Measurements from ENCODE around the gene TRAF4. TPM values are rescaled to one million over a fixed set of nuclear protein-coding genes. Genes with fewer than 3 reads are reported as not detected.

Gene TRAF4
- total and polyA plus RNA-seq, 10 of the 15 experiments (the other 5 are each of a cell fraction or from before 2014, with no cell fraction given): 3.7 to 197 (median 66.4) TPM

GRCh38 chr17:28783161-28783560 is 39.4 kb downstream of the TRAF4 start:
- Histone ChIP-seq H3K9me3 (replicated peaks; ENCODE audit: control insufficient read depth, insufficient read depth, low read length) (no peaks in the 10 kb centered on the region), H4K20me1 (ENCODE audit: control insufficient read depth, insufficient read depth) (no peaks in the 10 kb centered on the region), H3K4me3 (no peak overlapping the region), H3K27me3 (replicated peaks in 1 of 2; ENCODE audit: control insufficient read depth in 2 of 2, insufficient read depth in 2 of 2, low read length in 1 of 2) (no peaks in the 10 kb centered on the region), H3K27ac (ENCODE audit: control insufficient read depth, insufficient read depth) (no peak overlapping the region), H3K36me3 (ENCODE audit: control insufficient read depth in 2 of 2, insufficient read depth in 2 of 2, low read length in 1 of 2) (no peaks in the 10 kb centered on the region), H2AFZ (ENCODE audit: control insufficient read depth, low read depth, low read length) (no peak overlapping the region), H3K4me2 (ENCODE audit: control insufficient read depth, insufficient read depth) (no peak overlapping the region), H3K4me1 (ENCODE audit: control insufficient read depth, insufficient read depth, low read length) (no peaks in the 10 kb centered on the region), H3K9ac (ENCODE audit: control insufficient read depth, insufficient read depth, low read length) (no peak overlapping the region), H3K79me2 (ENCODE audit: control insufficient read depth, insufficient read depth, low read length) (no peaks in the 10 kb centered on the region; the same call in 1 of the 2 replicates)
- ChIA-PET SMC1A (ENCODE audit: uncharacterized antibody, unreplicated experiment) (interaction anchor here (1.2 to 1.4 kb wide), 2 partner anchors 10 to 44 kb away, joined by 3 to 4 read pairs; no protein-coding TSS in a partner anchor), POLR2A (interaction anchor here (0.7 kb wide), 2 partner anchors 17 to 27 kb away, joined by 3 to 5 read pairs; no protein-coding TSS in a partner anchor), RAD21 (ENCODE audit: unreplicated experiment) (no interaction called here), CTCF (interaction anchor here (1.0 to 3.7 kb wide), 2 partner anchors 9 to 19 kb away, joined by 3 to 14 read pairs; no protein-coding TSS in a partner anchor)
- ATAC-seq (no peak), FAIRE-seq (no peak), DNase-seq (ENCODE audit: low read depth, low spot score) (no peak)
- BruUV-seq (replicated peaks): no TSS peak
- intact Hi-C loops (cut with micrococcal nuclease; ENCODE audit: unreplicated experiment): loop anchor here (10.0 kb wide), 1 partner anchor 52 kb away; no protein-coding TSS in a partner anchor
- TF ChIP-seq EZH2 (IDR thresholded peaks at IDR 0.05; ENCODE audit: borderline replicate concordance, control insufficient read depth, low read depth, low read length) (no peak), PRDM15 (CRISPR knock-in tag; IDR thresholded peaks at IDR 0.05) (no peak), PML (IDR thresholded peaks at IDR 0.05; ENCODE audit: low read length) (no peak), SIN3A (IDR thresholded peaks at IDR 0.05; ENCODE audit: low read depth, low read length) (no peak), CHD1 (IDR thresholded peaks at IDR 0.05; ENCODE audit: low read depth, low read length) (no peak), HDAC2 (IDR thresholded peaks at IDR 0.05) (no peak)
- WGBS (ENCODE audit: insufficient coverage, insufficient replicate concordance, low lambda C conversion rate, missing lambda C conversion rate): 62% methylated on average over 3 of the region's 3 CpGs
- in situ Hi-C loops (cut with MboI): no loop called here
